ENCODE measurements around the gene GSN. TPM values are rescaled to one million over a fixed set of nuclear protein-coding genes. Genes with fewer than 3 reads are reported as not detected.

The GSN gene
- total and polyA plus RNA-seq, 2 of the 8 experiments (the other 6 are each of a cell fraction or from before 2014, with no cell fraction given) = 52.3 to 94.5 TPM

DNA sequence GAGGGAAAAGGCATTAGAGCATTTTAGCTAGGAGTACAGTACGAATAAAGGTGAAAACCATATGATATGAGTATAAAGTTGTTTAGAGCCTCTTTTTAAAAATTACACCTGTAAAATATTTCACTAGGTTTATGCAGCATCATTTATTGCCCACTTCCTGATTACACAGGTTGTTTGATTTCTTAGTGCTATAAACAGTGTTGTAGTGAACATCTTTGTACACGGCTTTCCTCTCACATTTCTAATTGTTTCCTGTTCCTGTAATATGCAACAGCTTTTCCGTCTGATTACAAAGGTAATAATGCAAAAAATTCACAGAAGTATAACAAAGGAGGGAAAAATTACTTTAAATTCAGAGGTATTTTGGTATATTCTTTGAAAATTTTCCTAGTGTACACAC lies 89.0 kb downstream of the GSN start:
- no peak overlapping the region for H2BK12ac ChIP-seq (ENCODE audit: low read depth, low read length)
- H3K4me3 ChIP-seq (ENCODE audit: extremely low read depth in 1 of 4, insufficient read depth in 2 of 4, low read depth in 3 of 4, low read length in 4 of 4) = no peak overlapping the region
- H3K36me3 ChIP-seq (ENCODE audit: control insufficient read depth in 2 of 4, insufficient read depth in 4 of 4, low read length in 3 of 4) = peaks cover 0 to 24% (median 0%) of the 10 kb centered on the region in 4 experiments; a peak in 3 of 8 replicates
- ChIA-PET CTCF (ENCODE audit: partially characterized antibody) (interaction anchor here (0.9 to 1.4 kb wide), 3 partner anchors 11 to 601 kb away, joined by 3 to 4 read pairs (median 3); no protein-coding TSS in a partner anchor), POLR2A (ENCODE audit: partially characterized antibody) (interaction anchor here (0.6 to 1.0 kb wide), 2 partner anchors 12 to 64 kb away, joined by 4 read pairs; no protein-coding TSS in a partner anchor)
- no peak overlapping the region for H2AFZ ChIP-seq (ENCODE audit: low read length)
- no peak overlapping the region for H3K4ac ChIP-seq (replicated peaks; ENCODE audit: insufficient read length, low read depth, low read length)
- no peak overlapping the region for H3K27ac ChIP-seq (ENCODE audit: low read depth, low read length)
- H2AK5ac ChIP-seq (ENCODE audit: low read depth, low read length) = no peak overlapping the region
- H3K23ac ChIP-seq (ENCODE audit: insufficient read length) = no peak overlapping the region
- no peaks in the 10 kb centered on the region for H3K27me3 ChIP-seq (replicated peaks in 1 of 4; ENCODE audit: control insufficient read depth in 3 of 4, extremely low read depth in 1 of 4, insufficient read depth in 3 of 4, low read length in 3 of 4)
- no peaks in the 10 kb centered on the region for H3K79me1 ChIP-seq (ENCODE audit: low read depth, low read length)
- H3K9me3 ChIP-seq (ENCODE audit: insufficient read depth in 2 of 2, low read depth in 1 of 2, low read length in 1 of 2) = no peaks in the 10 kb centered on the region
- no peak overlapping the region for H3K56ac ChIP-seq (replicated peaks; ENCODE audit: insufficient read length, low read depth, low read length)
- no peaks in the 10 kb centered on the region for H3K79me2 ChIP-seq (ENCODE audit: control insufficient read depth in 1 of 2, insufficient read depth in 2 of 2, low read length in 2 of 2)
- no peak for DNase-seq (ENCODE audit: low read depth in 1 of 2, low spot score in 2 of 2)
- 74% methylated on average over 3 of the region's 3 CpGs; no CpG with 5 or more reads in 1 of the 2 experiments for WGBS, 2 experiments (ENCODE audit: extremely low coverage in 1 of 2, insufficient coverage in 1 of 2, insufficient read length in 1 of 2, insufficient replicate concordance in 2 of 2, low coverage in 1 of 2, low lambda C conversion rate in 2 of 2, missing lambda C conversion rate in 1 of 2)
- H2BK5ac ChIP-seq (ENCODE audit: low read depth, low read length) = no peak overlapping the region
- H3K14ac ChIP-seq (ENCODE audit: insufficient read length) = no peak overlapping the region
- H3K18ac ChIP-seq (ENCODE audit: extremely low read depth, low read length) = no peak overlapping the region
- H2BK120ac ChIP-seq (replicated peaks; ENCODE audit: low read depth, low read length) = no peak overlapping the region
- no peak overlapping the region for H2BK20ac ChIP-seq (ENCODE audit: low read length)
- no peak overlapping the region for H3K4me2 ChIP-seq (ENCODE audit: insufficient read depth in 1 of 2, low read depth in 2 of 2, low read length in 2 of 2)
- no peak overlapping the region for H2BK15ac ChIP-seq (ENCODE audit: low read length)
- no peaks in the 10 kb centered on the region for H4K20me1 ChIP-seq (replicated peaks in 1 of 2; ENCODE audit: control insufficient read depth in 1 of 2, insufficient read depth in 2 of 2, low read length in 2 of 2)
- H4K5ac ChIP-seq (ENCODE audit: insufficient read length, low read depth, low read length) = no peak overlapping the region
- H3K9ac ChIP-seq (replicated peaks in 1 of 4; ENCODE audit: extremely low read depth in 1 of 4, low read depth in 3 of 4, low read length in 3 of 4) = no peak overlapping the region
- no peak overlapping the region for H4K8ac ChIP-seq (ENCODE audit: extremely low read depth, insufficient read depth, low read length)
- H3K4me1 ChIP-seq (replicated peaks in 1 of 4; ENCODE audit: control insufficient read depth in 3 of 4, insufficient read depth in 4 of 4, low read length in 3 of 4) = peaks cover 0 to 5% (median 0%) of the 10 kb centered on the region in 4 experiments; a peak in 1 of 7 replicates
- FAIRE-seq = no peak
- H4K91ac ChIP-seq (replicated peaks; ENCODE audit: insufficient read length, low read length) = no peak overlapping the region
- no peaks in the 10 kb centered on the region; the same call in none of the 2 replicates for H3K23me2 ChIP-seq (ENCODE audit: low read depth, low read length)
- TF ChIP-seq CTBP2 (IDR thresholded peaks at IDR 0.05; ENCODE audit: borderline replicate concordance, insufficient read depth, insufficient read length, low read length) (no peak), HDAC6 (IDR thresholded peaks at IDR 0.05; ENCODE audit: low read depth, low read length) (no peak), CEBPB (IDR thresholded peaks at IDR 0.05; ENCODE audit: low read depth, low read length) (no peak), CHD1 (IDR thresholded peaks at IDR 0.05; ENCODE audit: low read depth, low read length) (no peak), USF2 (IDR thresholded peaks at IDR 0.05; ENCODE audit: low read length) (no peak), CREB1 (IDR thresholded peaks at IDR 0.05) (no peak), RXRA (IDR thresholded peaks at IDR 0.05; ENCODE audit: insufficient read depth, low read depth, low read length) (no peak), SIX5 (IDR thresholded peaks at IDR 0.05; ENCODE audit: low read depth, low read length) (no peak), ZNF274 (IDR thresholded peaks at IDR 0.05; ENCODE audit: borderline replicate concordance, extremely low read depth, low read length) (no peak), CHD2 (IDR thresholded peaks at IDR 0.05; ENCODE audit: low read length) (no peak), SRF (IDR thresholded peaks at IDR 0.05; ENCODE audit: low read depth, low read length) (no peak), RBBP5 (IDR thresholded peaks at IDR 0.05; ENCODE audit: borderline replicate concordance, low read depth, low read length) (no peak), SAP30 (IDR thresholded peaks at IDR 0.05; ENCODE audit: insufficient read depth, insufficient replicate concordance, low read length) (no peak), JUND (IDR thresholded peaks at IDR 0.05; ENCODE audit: low read length) (no peak)

Data from H1 (cell line).